T-helper 1 cell treated with Interleukin-12 subunit alpha and Interleukin-12 subunit beta and Interleukin-4 antibody, amounts not matched to agents 30 μg/mL and 1 μg/mL, for 36 hours (primary cell): Measurements from ENCODE around the gene CD300LG.
"Not testable (repeated sequence)": the region's sequence is repeated elsewhere in the genome, so short reads cannot be mapped to it uniquely, and the experiment has no call there.

Experiments
- H3K27ac Mint-ChIP-seq: one replicate; pipeline ENCODE4 v1.8.0; 2021; ENCODE audit warnings: mild to moderate bottlenecking, mixed read lengths
- H3K27me3 Mint-ChIP-seq: one replicate; pipeline ENCODE4 v1.8.0; 2021; ENCODE audit warnings: low read depth, mixed read lengths
- H3K36me3 Mint-ChIP-seq: one replicate; pipeline ENCODE4 v1.8.0; 2021; ENCODE audit warnings: low read depth, mixed read lengths
- H3K4me1 Mint-ChIP-seq: one replicate; pipeline ENCODE4 v1.8.0; 2021; ENCODE audit warnings: low read depth, mixed read lengths
- H3K4me3 Mint-ChIP-seq: one replicate; pipeline ENCODE4 v1.8.0; 2021; ENCODE audit warnings: mild to moderate bottlenecking, moderate library complexity, mixed read lengths
- H3K9me3 Mint-ChIP-seq: one replicate; pipeline ENCODE4 v1.8.0; 2021; ENCODE audit warnings: mixed read lengths

CD300LG gene

DNA sequence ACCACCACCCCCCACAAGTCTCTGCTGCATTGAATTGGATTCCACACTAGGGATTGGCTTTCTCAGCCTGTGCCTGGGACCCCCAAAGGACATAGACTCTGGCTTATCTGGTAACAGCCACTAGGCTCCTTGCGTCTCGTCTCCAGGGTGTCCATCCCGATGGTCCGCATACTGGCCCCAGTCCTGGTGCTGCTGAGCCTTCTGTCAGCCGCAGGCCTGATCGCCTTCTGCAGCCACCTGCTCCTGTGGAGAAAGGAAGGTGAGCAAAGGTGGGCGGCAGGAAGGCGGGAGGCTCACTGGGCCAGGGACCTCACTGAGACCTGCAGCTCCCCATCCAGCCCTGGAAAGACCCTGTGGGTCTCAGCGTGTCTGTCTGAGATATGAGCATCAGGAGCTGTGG is 8.1 kb downstream of the CD300LG start:
- Mint-ChIP-seq H3K36me3 (no peaks in the 10 kb centered on the region), H3K27ac (no peak overlapping the region), H3K9me3 (no peaks in the 10 kb centered on the region), H3K27me3 (peaks cover under 1% of the 10 kb centered on the region), H3K4me3 (no peak overlapping the region), H3K4me1 (no peaks in the 10 kb centered on the region)

DNA sequence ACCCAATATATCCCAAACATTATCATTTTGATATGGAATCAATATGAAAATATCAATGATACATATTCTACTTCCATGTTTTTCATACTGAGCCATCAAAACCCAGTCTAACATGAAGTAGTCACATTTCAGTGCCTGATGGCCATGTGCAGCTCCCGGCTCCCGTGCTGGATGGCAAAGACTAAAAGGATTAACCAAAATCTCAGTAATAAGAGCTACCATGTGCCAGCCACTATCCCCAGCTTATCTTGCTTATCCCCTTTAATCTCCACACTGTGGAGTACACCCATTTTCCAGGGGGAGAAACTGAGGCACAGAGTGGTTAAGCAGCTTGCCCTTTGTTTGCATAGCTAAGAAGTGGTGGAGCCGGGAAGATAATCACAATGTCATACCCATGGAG is 9.2 kb downstream of the CD300LG start:
- Mint-ChIP-seq H3K27ac (no peak overlapping the region), H3K9me3 (no peaks in the 10 kb centered on the region), H3K4me1 (no peaks in the 10 kb centered on the region), H3K27me3 (no peaks in the 10 kb centered on the region), H3K4me3 (no peak overlapping the region), H3K36me3 (no peaks in the 10 kb centered on the region)

DNA sequence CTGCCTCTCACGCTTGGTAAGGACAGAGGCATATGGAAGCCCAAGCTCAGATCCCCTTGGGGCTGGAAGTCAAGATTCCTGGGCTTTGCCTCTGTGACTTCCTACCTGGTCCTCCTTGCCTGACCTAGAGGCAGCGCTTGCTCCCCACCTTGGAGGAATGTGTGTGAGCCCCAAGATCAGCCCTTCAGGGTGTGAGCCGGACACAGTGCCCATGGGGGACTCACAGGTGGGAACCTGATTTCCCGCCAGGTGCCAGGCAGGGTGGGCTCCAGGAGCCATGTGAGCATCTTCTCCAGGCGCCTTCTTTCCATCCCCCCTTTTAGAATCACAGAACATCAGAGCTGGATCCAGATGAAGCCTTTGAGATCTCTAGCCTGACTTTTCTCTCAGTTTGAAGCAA is 10.2 kb downstream of the CD300LG start:
- no peak overlapping the region for H3K4me3 Mint-ChIP-seq

DNA sequence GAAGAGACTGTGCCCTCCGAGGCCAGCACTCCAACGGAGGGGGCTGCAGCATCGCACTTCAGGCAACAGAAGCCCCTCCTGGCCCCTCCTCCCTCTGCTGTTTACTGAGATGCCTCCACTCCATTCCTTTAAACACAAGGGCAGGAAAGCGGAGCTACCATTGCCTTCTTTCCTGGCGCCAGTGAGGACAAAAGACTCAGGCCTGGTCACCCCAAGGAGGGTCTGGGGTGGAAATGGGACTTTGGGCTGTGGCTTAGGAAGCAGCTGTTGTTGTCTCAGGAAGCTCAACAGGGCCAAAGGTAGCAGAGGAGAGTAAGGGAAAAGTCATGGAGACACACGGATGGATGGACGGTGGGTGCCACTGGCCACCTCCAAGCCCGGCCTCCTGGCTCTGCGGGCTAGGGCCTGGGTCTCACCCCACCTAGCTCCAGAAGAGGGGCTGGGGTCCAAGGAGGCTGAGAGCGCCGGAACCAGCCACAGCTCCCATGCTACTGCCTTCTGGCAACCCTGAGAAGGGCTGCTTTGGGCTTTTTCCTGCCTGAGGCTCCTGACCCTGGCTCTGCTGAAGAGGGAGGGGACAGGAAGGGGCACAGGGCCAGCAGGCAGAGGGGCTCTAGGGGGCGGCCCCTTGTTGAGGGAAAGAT is 11.1 kb downstream of the CD300LG start:
- H3K4me3 Mint-ChIP-seq = no peak overlapping the region
- H3K27me3 Mint-ChIP-seq = no peaks in the 10 kb centered on the region
- no peaks in the 10 kb centered on the region for H3K9me3 Mint-ChIP-seq
- no peaks in the 10 kb centered on the region for H3K36me3 Mint-ChIP-seq
- no peak overlapping the region for H3K27ac Mint-ChIP-seq
- H3K4me1 Mint-ChIP-seq = no peaks in the 10 kb centered on the region

More for the DNA sequence above, 10.2 kb downstream of the CD300LG start:
- no peaks in the 10 kb centered on the region for H3K36me3 Mint-ChIP-seq
- H3K4me1 Mint-ChIP-seq = no peaks in the 10 kb centered on the region
- no peak overlapping the region for H3K27ac Mint-ChIP-seq
- H3K9me3 Mint-ChIP-seq = no peaks in the 10 kb centered on the region
- H3K27me3 Mint-ChIP-seq = no peaks in the 10 kb centered on the region

DNA sequence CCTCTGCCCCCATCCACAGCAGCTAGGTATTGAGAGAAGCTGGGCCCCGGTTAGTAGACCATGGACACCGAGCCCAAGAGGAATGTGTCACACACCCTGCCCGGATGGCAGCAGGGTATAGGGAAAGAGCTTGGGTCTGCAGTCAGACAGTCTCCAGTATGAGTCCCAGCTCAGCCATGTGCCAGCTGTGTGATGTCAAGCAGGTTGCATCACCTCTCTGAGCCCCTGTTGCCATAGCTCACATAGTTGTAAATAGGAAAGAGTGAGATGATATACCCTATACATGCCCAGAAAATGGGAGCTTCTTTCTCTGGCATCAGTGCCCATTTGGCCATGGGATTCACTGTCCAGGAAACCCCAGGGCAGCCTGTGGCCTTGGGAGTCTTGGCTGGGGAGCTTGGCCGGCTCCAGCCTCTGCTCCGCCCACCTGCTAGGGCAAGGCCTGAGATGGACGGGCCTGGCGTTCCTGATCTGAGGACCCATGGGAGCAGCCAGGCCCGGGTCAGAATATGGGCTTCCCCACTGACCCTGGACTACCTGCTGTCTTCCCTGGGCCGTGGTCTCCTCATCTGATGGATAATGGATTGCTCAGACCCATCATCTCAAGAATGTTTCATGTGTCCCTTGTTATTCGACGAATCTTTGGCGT is 13.2 kb downstream of the CD300LG start:
- Mint-ChIP-seq H3K36me3 (no peaks in the 10 kb centered on the region), H3K27ac (no peak overlapping the region), H3K9me3 (no peaks in the 10 kb centered on the region), H3K4me3 (no peak overlapping the region), H3K27me3 (no peaks in the 10 kb centered on the region), H3K4me1 (no peaks in the 10 kb centered on the region)

DNA sequence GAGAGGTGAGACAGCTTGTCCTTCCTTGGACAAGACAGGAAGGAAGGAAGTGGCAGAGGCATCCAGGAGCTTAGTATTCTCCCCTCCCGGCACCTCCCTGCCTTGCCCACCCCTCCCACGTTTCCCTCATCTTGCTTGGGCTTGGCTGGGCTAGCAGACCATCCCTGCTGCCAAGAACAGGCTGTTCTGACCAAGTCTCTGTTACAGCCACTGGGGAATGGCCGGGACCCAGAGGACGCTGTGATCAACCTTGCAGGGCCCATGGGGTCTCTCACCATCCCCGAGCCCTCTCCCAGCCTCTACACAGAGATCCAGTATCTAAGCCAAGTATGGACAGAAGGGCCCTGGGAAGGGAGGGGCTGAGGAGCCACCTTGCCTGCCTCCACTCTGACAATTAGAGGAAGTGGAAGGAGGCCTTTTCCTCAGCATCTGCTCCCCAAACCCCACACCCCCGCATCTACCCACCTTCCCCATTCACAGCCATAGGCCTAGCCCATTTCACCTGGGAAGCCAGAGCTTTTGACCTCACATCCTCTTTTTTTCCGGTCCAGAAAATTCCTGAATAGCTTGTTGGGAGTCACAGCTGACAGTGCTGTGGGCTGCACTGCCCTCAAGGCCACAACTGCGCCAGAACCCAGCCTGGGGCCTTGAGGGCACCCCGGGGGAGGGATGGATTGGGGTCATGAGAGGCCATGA is 14.1 kb downstream of the CD300LG start:
- H3K9me3 Mint-ChIP-seq = no peaks in the 10 kb centered on the region
- H3K36me3 Mint-ChIP-seq = no peaks in the 10 kb centered on the region
- no peaks in the 10 kb centered on the region for H3K4me1 Mint-ChIP-seq
- H3K4me3 Mint-ChIP-seq = no peak overlapping the region
- no peaks in the 10 kb centered on the region for H3K27me3 Mint-ChIP-seq
- no peak overlapping the region for H3K27ac Mint-ChIP-seq

DNA sequence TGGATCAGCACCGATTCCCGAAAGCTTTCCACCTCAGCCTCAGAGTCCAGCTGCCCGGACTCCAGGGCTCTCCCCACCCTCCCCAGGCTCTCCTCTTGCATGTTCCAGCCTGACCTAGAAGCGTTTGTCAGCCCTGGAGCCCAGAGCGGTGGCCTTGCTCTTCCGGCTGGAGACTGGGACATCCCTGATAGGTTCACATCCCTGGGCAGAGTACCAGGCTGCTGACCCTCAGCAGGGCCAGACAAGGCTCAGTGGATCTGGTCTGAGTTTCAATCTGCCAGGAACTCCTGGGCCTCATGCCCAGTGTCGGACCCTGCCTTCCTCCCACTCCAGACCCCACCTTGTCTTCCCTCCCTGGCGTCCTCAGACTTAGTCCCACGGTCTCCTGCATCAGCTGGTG is 15.0 kb downstream of the CD300LG start:
- no peak overlapping the region for H3K4me3 Mint-ChIP-seq
- no peaks in the 10 kb centered on the region for H3K4me1 Mint-ChIP-seq
- H3K27me3 Mint-ChIP-seq = peaks cover 3% of the 10 kb centered on the region
- H3K27ac Mint-ChIP-seq = no peak overlapping the region
- H3K9me3 Mint-ChIP-seq = no peaks in the 10 kb centered on the region
- no peaks in the 10 kb centered on the region for H3K36me3 Mint-ChIP-seq

DNA sequence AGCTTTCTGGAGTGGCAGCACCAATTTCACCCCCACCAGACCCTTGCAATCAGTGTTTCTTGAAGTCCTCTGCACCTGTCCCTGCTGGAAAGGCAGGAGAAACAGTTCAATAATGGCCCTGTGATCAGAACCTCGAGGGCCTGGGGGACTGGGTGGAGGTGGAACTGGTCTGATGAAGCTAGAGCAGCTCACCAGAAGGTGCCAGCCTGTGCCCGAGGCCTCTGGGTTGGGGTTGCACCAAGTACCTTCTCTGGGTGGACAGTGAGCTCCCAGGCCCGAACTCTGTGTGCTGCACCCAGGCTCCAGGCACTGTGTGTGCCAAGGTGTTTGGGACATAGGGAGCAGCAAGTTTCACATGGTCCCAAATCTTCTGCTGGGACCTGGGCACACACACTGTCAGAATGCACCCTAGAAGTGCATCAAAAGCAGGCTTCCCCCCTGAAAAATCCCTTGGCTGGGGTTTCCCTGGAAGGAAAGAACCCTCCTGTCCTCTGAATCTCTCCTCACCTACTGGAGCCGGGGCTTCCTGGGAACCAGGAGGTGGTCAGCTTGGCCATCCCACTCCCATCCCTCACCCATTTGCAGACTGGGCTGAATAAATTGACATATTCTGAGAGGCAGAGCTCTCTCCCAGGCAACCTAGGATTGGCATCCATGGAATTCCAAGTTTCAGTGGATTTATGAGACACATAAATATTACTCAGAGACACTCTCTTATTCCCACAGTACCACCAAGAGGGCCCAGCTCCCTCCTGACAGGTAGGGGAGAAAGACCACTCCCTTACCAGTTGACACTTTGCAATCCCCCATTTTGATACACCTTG is 17.4 kb downstream of the CD300LG start:
- Mint-ChIP-seq H3K27me3 (peaks cover 20% of the 10 kb centered on the region), H3K9me3 (no peaks in the 10 kb centered on the region), H3K27ac (no peak overlapping the region), H3K4me3 (no peak overlapping the region), H3K4me1 (no peaks in the 10 kb centered on the region), H3K36me3 (no peaks in the 10 kb centered on the region)

DNA sequence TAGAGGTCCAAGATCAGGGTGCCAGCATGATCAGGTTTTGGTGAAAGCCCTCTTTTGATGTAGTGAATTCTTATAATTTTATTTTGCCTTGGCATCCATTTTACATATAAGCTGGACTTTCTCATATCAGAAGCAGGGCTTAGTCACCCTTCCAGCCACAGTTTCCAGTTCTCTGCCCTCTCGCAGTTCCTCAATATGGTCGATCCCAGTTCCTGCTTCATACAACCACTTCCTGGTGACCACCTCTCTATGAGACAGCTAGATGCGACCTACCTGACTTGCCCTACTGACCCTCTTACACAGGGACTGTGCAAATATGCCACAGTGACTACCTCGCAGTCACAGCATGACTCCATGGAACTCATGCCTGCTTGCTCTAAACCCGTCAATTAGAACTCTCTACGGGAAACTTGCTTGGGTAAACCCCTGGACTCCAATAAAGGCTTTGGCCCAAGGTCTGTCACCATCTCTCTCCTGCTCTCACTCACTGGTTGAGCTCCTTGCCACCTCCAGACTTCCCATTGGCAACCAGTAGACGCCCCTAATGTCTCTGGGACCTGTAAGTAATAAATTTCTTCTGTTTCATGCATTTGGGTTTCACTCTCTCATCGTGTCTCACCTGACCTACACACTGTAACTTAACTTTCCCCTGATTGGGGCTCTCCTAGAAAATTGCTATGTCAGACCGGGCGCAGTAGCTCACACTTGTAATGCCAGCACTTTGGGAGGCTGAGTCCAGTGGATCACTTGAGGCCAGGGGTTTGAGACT is 21.4 kb downstream of the CD300LG start:
- Mint-ChIP-seq H3K27me3 (peaks cover 20% of the 10 kb centered on the region), H3K27ac (no peak overlapping the region), H3K4me1 (no peaks in the 10 kb centered on the region), H3K9me3 (no peaks in the 10 kb centered on the region), H3K4me3 (no peak overlapping the region), H3K36me3 (no peaks in the 10 kb centered on the region)

DNA sequence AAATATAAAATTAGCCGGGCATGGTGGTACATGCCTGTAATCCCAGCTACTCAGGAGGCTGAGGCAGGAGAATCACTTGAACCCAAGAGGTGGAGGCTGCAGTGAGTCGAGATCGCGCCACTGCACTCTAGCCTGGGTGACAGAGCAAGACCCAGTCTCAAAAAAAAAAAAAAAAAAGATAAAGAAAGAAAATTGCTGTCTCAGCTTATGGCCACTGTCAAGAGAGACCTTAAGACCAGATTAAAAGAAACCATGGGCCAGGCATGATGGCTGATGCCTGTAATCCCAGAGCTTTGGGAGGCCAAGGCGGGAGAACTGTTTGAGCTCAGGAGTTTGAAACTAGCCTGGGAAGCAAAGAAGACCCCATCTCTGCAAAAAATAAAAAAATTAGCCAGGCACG is 22.1 kb downstream of the CD300LG start:
- H3K27me3 Mint-ChIP-seq = peaks cover 20% of the 10 kb centered on the region
- H3K4me1 Mint-ChIP-seq, H3K36me3 Mint-ChIP-seq, H3K4me3 Mint-ChIP-seq, H3K27ac Mint-ChIP-seq, H3K9me3 Mint-ChIP-seq: not testable (repeated sequence)

DNA sequence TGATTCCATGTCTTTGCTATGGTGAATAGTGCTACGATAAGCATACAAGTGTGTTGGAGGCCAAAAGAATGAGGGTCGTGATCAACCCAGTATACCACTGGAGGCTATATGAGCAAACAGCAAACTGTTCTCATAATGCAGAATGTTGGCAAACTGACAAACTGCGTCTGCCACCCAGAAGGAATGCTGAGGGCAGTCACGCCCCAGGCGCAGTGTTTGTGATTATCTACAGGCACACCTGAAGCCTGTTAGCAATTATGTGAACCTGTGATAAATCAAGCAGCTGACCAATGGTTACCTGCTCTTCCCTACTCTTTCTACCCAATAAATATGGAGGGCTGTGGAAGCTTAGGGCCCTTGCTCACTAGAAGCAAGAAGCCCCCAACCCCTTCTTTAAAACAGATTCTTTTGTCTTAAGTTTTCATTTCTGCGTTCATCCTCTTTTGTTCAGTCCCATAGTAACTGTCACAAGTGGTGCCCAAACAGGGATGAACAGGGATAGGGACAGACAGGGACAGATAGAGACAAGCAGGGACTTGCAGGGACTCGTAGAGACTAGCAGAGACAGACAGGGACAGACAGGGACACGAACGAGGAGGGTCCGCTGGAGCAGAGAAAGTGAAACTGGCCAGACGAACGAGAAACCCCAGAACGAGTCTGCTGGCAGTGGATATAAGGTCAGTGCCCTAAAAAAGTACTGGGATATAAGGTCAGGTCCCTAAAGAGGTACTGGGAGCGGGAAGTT is 25.1 kb downstream of the CD300LG start:
- H3K9me3 Mint-ChIP-seq = no peaks in the 10 kb centered on the region
- H3K27ac Mint-ChIP-seq = no peak overlapping the region
- H3K4me3 Mint-ChIP-seq = no peak overlapping the region
- H3K4me1 Mint-ChIP-seq = no peaks in the 10 kb centered on the region
- peaks cover 15% of the 10 kb centered on the region for H3K27me3 Mint-ChIP-seq
- H3K36me3 Mint-ChIP-seq = no peaks in the 10 kb centered on the region

DNA sequence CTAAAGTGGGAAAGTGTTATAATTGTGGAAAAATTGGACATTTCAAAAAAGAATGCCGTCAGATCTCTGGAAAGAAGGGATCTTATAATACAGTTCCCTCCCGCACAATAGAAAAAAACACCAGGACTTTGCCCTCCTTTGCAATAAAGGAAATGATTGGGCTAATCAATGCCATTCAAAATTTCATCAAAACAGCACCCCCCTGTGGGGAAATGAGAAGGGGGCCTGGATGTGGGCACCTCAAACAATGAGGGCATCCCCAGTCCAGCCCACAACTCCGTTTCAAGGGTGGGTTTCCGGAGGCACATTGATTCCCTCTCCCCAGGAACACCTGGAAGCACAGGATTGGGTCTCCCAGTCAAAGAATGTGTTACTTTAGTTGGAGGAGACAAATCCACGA is 26.1 kb downstream of the CD300LG start:
- Mint-ChIP-seq H3K4me3 (no peak overlapping the region), H3K4me1 (no peaks in the 10 kb centered on the region), H3K36me3 (no peaks in the 10 kb centered on the region), H3K9me3 (no peaks in the 10 kb centered on the region), H3K27me3 (peaks cover 8% of the 10 kb centered on the region), H3K27ac (no peak overlapping the region)

DNA sequence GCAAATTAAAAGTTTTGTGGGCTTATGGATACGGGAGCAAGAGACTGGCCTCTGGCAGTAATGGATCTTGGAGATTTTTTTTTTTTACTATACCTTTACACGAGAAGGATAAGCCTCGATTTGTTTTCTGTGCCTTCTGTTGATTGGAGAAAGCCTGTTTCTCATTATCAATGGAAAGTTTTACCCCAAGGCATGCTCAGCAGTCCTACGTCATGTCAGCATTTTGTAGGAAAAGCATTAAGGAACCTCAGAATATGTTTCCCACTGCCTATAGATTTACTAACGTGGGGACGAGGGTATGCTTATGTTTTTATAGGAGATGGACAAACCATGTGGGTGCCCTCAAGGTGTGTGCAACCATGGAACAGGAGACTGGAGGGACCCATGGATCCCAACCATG is 26.8 kb downstream of the CD300LG start:
- peaks cover under 1% of the 10 kb centered on the region for H3K27me3 Mint-ChIP-seq
- H3K4me1 Mint-ChIP-seq = no peaks in the 10 kb centered on the region
- H3K36me3 Mint-ChIP-seq = no peaks in the 10 kb centered on the region
- H3K9me3 Mint-ChIP-seq = no peaks in the 10 kb centered on the region
- H3K27ac Mint-ChIP-seq = no peak overlapping the region
- no peak overlapping the region for H3K4me3 Mint-ChIP-seq
